SK-N-MC (cell line): ENCODE data around the gene DST.

Experiments used
- DNase-seq: peaks from one replicate; pipeline ENCODE4 v3.0.0-alpha.2; 2011; ENCODE audit warnings: low read depth, low spot score
- H3K27ac ChIP-seq: fragments of 200-600 bp; sonication (generic); 2 replicates; pipeline ENCODE4 v1.5.1; 2016; ENCODE audit warnings: mixed run types
- H3K36me3 ChIP-seq: fragments of 200-600 bp; sonication (generic); 2 replicates; pipeline ENCODE4 v1.6.1; 2017; ENCODE audit warnings: antibody characterized with exemption, low read length, mixed read lengths; ENCODE audit not compliant: insufficient read depth
- H3K4me3 ChIP-seq: fragments of 200-600 bp; sonication (generic); 2 replicates; pipeline ENCODE4 v1.5.1; 2016
- H3K9ac ChIP-seq: fragments of 200-600 bp; sonication (generic); 2 replicates; pipeline ENCODE4 v1.8.0; 2017; ENCODE audit warnings: mixed run types, mixed read lengths; ENCODE audit not compliant: insufficient read length
- H3K9me3 ChIP-seq: fragments of 200-600 bp; sonication (generic); 2 replicates; pipeline ENCODE4 v1.6.1; 2017; ENCODE audit warnings: low read depth, mild to moderate bottlenecking, antibody characterized with exemption, low read length, moderate library complexity, mixed read lengths
- EZH2 ChIP-seq: fragments of 200-600 bp; sonication (generic); IDR thresholded peaks from one replicate; pipeline ENCODE4 v1.6.1; 2017; ENCODE audit warnings: antibody characterized with exemption
- FOXP2 ChIP-seq: optimal IDR thresholded peaks from 2 replicates; pipeline ENCODE3; 2011; ENCODE audit warnings: mild to moderate bottlenecking, moderate library complexity; ENCODE audit not compliant: insufficient read depth; ENCODE audit errors: extremely low read length, control extremely low read depth
- POLR2AphosphoS5 ChIP-seq: IDR thresholded peaks from 2 replicates; pipeline ENCODE4 v1.6.1; 2012; ENCODE audit warnings: mild to moderate bottlenecking, low read depth, low read length, borderline replicate concordance

The DST gene

DNA sequence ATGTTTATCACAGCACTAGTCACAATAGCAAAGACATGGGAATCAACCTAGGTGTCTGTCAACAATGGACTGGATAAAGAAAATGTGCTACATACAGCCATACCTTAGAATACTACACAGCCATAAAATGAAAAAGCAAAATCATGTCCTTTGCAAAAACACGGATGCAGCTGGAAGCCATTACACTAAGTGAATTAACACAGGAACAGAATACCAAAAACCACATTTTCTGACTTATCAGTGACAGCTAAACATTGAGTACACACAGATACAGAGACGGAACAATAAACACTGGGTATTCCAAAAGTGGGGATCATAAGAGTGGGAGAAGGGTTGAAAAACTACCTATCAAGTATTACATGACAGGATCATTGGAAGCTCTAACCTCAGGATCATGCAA lies 43.3 kb upstream of the DST start:
- Histone ChIP-seq H3K9ac (no peak overlapping the region), H3K4me3 (no peak overlapping the region), H3K36me3 (no peaks in the 10 kb centered on the region), H3K27ac (no peak overlapping the region), H3K9me3 (no peaks in the 10 kb centered on the region)
- no peak for DNase-seq
- TF ChIP-seq POLR2AphosphoS5 (no peak), EZH2 (no peak), FOXP2 (no peak)

DNA sequence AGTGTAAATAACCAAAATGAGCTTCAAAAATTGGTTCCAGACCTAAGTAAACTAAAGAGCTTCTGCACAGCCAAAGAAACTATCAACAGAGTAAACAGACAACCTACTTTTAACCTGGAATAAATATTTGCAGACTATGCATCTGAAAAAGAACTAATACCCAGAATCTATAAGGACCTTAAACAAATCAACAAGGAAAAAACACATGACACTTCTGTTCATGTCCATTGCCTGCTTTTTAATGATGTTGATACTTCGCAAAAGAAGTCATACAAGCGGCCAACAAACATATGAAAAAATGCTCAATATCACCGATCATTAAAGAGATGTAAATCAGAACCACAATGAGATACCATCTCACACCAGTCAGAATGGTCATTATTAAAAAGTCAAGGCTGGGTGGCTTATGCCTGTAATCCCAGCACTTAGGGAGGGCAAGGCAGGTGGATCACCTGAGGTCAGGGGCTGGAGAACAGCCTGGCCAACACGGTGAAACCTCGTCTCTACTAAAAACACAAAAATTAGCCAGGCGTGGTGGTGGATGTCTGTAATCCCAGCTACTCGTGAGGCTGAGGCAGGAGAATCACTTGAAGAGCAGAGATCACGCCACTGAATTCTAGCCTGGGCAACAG lies 42.5 kb upstream of the DST start:
- Histone ChIP-seq H3K27ac (no peak overlapping the region), H3K9me3 (no peaks in the 10 kb centered on the region), H3K4me3 (no peak overlapping the region), H3K36me3 (no peaks in the 10 kb centered on the region), H3K9ac (no peak overlapping the region)
- no peak for TF ChIP-seq POLR2AphosphoS5
- TF ChIP-seq EZH2 = no peak
- no peak for TF ChIP-seq FOXP2
- no peak for DNase-seq

GRCh38 chr6:56684342-56685101 lies 41.8 kb upstream of the DST start:
- no peak for DNase-seq
- Histone ChIP-seq H3K27ac (no peak overlapping the region), H3K36me3 (no peaks in the 10 kb centered on the region), H3K9ac (no peak overlapping the region), H3K4me3 (no peak overlapping the region), H3K9me3 (no peaks in the 10 kb centered on the region)
- no peak for TF ChIP-seq EZH2
- no peak for TF ChIP-seq FOXP2
- TF ChIP-seq POLR2AphosphoS5 = no peak

- Histone ChIP-seq H3K36me3 (no peaks in the 10 kb centered on the region), H3K27ac (no peak overlapping the region), H3K9ac (no peak overlapping the region), H3K9me3 (no peaks in the 10 kb centered on the region), H3K4me3 (no peak overlapping the region)
- DNase-seq = no peak
- TF ChIP-seq EZH2 (no peak), FOXP2 (no peak), POLR2AphosphoS5 (no peak)
These were observed 41.2 kb upstream of the DST start for GRCh38 chr6:56683882-56684281.

DNA sequence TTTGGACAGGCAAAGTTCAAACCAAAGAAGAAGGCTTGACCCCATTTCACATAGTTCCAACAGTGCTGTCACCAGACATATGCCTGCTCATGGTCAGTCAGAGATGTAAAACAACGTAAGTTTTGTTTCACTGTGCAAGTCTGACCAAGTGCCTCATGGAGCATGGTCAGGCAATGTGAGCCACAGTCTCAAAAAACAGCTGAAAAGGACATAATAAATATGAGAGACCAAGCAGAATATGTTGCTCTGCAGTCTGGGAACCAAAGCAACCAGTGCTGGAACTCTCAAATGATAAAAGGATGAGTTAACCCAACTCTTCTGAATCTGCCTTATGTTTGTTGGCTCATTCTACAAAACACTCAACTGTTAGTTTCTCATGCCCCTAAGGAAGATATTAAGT lies 39.9 kb upstream of the DST start:
- H3K9me3 ChIP-seq = no peaks in the 10 kb centered on the region
- H3K27ac ChIP-seq = no peak overlapping the region
- no peaks in the 10 kb centered on the region for H3K36me3 ChIP-seq
- DNase-seq = no peak
- no peak overlapping the region for H3K4me3 ChIP-seq
- H3K9ac ChIP-seq = no peak overlapping the region
- TF ChIP-seq FOXP2 (no peak), EZH2 (no peak), POLR2AphosphoS5 (no peak)

GRCh38 chr6:56677559-56677958 lies 34.9 kb upstream of the DST start:
- H3K9ac ChIP-seq = no peak overlapping the region
- H3K36me3 ChIP-seq = no peaks in the 10 kb centered on the region
- H3K9me3 ChIP-seq = no peaks in the 10 kb centered on the region
- DNase-seq = no peak
- no peak overlapping the region for H3K27ac ChIP-seq
- no peak for TF ChIP-seq FOXP2
- H3K4me3 ChIP-seq = no peak overlapping the region

- Histone ChIP-seq H3K27ac (peak overlapping the region; percentile 53; the same call in 1 of the 2 replicates), H3K9ac (peak overlapping the region; percentile 4)
These were observed 29.2 kb upstream of the DST start for GRCh38 chr6:56671651-56672461.

DNA sequence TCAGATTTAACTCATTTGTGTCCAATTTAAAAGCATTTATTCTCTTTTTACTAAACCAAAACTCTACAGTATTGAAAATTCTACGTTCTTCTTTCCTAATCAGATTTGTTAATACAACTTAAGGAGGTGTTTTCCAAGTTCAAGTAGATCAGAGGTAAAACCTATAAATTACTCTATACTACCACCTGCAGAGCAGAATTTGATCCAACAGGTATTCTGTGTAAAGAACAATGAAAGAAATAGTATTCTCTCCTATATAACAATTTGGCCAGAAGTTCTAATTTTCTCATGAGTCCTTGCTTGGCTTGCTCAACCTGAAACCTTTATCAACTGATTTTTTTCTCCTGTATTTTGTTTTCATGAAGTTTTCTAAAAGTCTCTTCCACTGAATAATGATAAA lies 28.5 kb upstream of the DST start:
- no peak for DNase-seq
- Histone ChIP-seq H3K4me3 (no peak overlapping the region), H3K9me3 (no peaks in the 10 kb centered on the region), H3K9ac (no peak overlapping the region), H3K27ac (no peak overlapping the region), H3K36me3 (no peaks in the 10 kb centered on the region)
- TF ChIP-seq POLR2AphosphoS5 = no peak
- no peak for TF ChIP-seq FOXP2
- no peak for TF ChIP-seq EZH2

More at GRCh38 chr6:56671651-56672461, 29.2 kb upstream of the DST start:
- no peak for DNase-seq
- TF ChIP-seq POLR2AphosphoS5 (no peak), EZH2 (no peak), FOXP2 (no peak)
- Histone ChIP-seq H3K4me3 (no peak overlapping the region), H3K36me3 (no peaks in the 10 kb centered on the region), H3K9me3 (no peaks in the 10 kb centered on the region)
